NT2/D1 (cell line): ENCODE data around the gene FBXO8.

Experiments used
- SUZ12 ChIP-seq: IDR thresholded peaks from 2 replicates; pipeline ENCODE4 v1.6.1; 2011; ENCODE audit not compliant: insufficient read length, insufficient read depth; ENCODE audit errors: extremely low read depth
- YY1 ChIP-seq: IDR thresholded peaks from 2 replicates; pipeline ENCODE4 v1.6.1; 2011; ENCODE audit not compliant: insufficient read length, insufficient read depth
- ZNF274 ChIP-seq: IDR thresholded peaks from 2 replicates; pipeline ENCODE4 v1.6.1; 2011; ENCODE audit warnings: mild to moderate bottlenecking, low read depth, low read length

DNA sequence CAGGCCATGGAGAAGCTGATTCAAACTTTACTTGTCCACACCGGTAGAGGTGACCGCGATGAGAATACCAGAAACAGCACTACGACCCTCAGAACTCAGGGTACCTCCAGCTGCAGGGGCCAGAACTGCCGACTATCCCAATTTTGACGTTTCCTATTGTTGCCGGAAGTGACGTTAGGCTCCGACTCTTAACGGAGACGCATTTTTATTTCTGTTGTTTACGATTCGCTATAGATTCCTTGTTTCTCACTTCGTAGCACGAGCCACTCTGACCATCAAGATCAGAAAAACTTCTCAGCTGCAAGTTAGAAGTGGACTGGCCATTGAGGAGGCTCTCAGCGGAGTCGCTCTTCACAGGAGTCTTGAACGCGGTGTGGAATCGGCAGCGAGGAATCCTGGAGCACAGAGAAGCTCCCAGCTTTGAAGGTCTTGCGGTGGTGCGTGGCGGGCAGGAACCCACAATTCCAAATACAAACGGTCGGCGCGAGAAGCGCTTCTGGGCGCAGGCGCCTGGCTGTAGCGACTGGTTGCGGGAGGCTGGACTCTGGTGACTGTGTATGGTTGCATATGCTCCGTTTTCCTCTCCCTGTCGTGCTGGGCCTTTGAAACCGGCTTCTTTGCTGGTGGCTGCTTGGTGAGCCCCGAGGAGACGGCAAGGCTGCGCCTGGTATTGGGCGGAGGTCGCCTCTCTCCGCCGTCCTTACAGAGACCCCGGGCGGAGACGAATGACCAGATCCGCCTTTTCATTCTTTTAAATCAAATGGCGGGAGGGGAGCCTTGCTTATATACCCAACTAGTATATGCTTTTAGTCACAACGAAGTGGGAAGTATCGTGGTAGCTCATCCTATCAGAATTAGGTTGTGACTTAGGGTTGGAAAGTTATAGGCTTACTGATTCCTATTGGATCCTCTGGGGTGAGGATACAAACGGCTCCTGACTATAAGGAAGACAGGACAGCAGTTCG is at the start of gene FBXO8, which contains the start of gene CEP44:
- TF ChIP-seq SUZ12 = no peak
- no peak for TF ChIP-seq YY1
- no peak for TF ChIP-seq ZNF274
